Loucy (cell line): Measurements from ENCODE around the gene CAMTA1.

Experiments used
- H2AFZ ChIP-seq: fragments of 200-600 bp; sonication (generic); 2 replicates; pipeline ENCODE4 v1.6.0; 2016; ENCODE audit warnings: antibody characterized with exemption, mild to moderate bottlenecking, low read length, moderate library complexity
- H3F3A ChIP-seq: fragments of 200-600 bp; 2 replicates; pipeline ENCODE4 v1.6.0; 2016; ENCODE audit warnings: antibody characterized with exemption, low read depth, mild to moderate bottlenecking
- H3K27me3 ChIP-seq: fragments of 200-600 bp; sonication (generic); 2 replicates; pipeline ENCODE4 v1.6.1; 2014; ENCODE audit warnings: low read length, mild to moderate bottlenecking; ENCODE audit not compliant: insufficient read depth, poor library complexity, severe bottlenecking
- H3K36me3 ChIP-seq: fragments of 200-600 bp; sonication (generic); 2 replicates; pipeline ENCODE4 v1.6.1; 2016; ENCODE audit warnings: low read length; ENCODE audit not compliant: insufficient read depth
- H3K4me1 ChIP-seq: fragments of 200-600 bp; sonication (generic); 2 replicates; pipeline ENCODE4 v1.5.1; 2014; ENCODE audit warnings: low read length, mild to moderate bottlenecking; ENCODE audit not compliant: insufficient read depth, poor library complexity, severe bottlenecking
- H3K4me2 ChIP-seq: fragments of 200-600 bp; sonication (generic); 2 replicates; pipeline ENCODE4 v1.6.0; 2014; ENCODE audit warnings: antibody characterized with exemption, low read length, low read depth, mild to moderate bottlenecking; ENCODE audit not compliant: poor library complexity, severe bottlenecking
- H3K4me3 ChIP-seq: fragments of 200-600 bp; sonication (generic); 2 replicates; pipeline ENCODE4 v1.5.1; 2014; ENCODE audit warnings: low read length, mild to moderate bottlenecking, mixed read lengths; ENCODE audit not compliant: poor library complexity, severe bottlenecking
- H3K79me2 ChIP-seq: fragments of 200-600 bp; sonication (generic); 2 replicates; pipeline ENCODE4 v1.6.1; 2014; ENCODE audit warnings: low read length; ENCODE audit not compliant: insufficient read depth
- H3K9ac ChIP-seq: fragments of 200-600 bp; sonication (generic); 2 replicates; pipeline ENCODE4 v1.6.0; 2014; ENCODE audit warnings: mild to moderate bottlenecking, low read depth, low read length, moderate library complexity; ENCODE audit not compliant: poor library complexity, severe bottlenecking
- H3K9me2 ChIP-seq: fragments of 200-600 bp; sonication (generic); replicated peaks from 2 replicates; pipeline ENCODE4 v1.6.1; 2016; ENCODE audit warnings: low read depth, low read length, mixed read lengths
- H3K9me3 ChIP-seq: fragments of 200-600 bp; sonication (generic); 2 replicates; pipeline ENCODE4 v1.6.1; 2014; ENCODE audit warnings: mild to moderate bottlenecking, antibody characterized with exemption, low read length, low read depth; ENCODE audit not compliant: insufficient read depth
- H4K20me1 ChIP-seq: fragments of 200-600 bp; sonication (generic); 2 replicates; pipeline ENCODE4 v1.6.0; 2014; ENCODE audit warnings: antibody characterized with exemption, low read length, mild to moderate bottlenecking; ENCODE audit not compliant: insufficient read depth, poor library complexity, severe bottlenecking
- CTCF ChIP-seq: fragments of 200-600 bp; sonication (generic); conservative IDR thresholded peaks from 2 replicates; pipeline ENCODE4 v1.5.1; 2014; ENCODE audit warnings: mild to moderate bottlenecking, antibody characterized with exemption, low read length
- EZH2phosphoT487 ChIP-seq: fragments of 200-600 bp; IDR thresholded peaks from 2 replicates; pipeline ENCODE4 v1.6.1; 2018; ENCODE audit warnings: antibody characterized with exemption, mild to moderate bottlenecking, moderate library complexity, borderline replicate concordance

Gene CAMTA1

GRCh38 chr1:7562729-7563605, 777.7 kb downstream of the CAMTA1 start:
- Histone ChIP-seq H4K20me1 (no peaks in the 10 kb centered on the region), H3K4me3 (no peak overlapping the region), H3K4me1 (no peaks in the 10 kb centered on the region), H2AFZ (no peak overlapping the region), H3K9ac (no peak overlapping the region), H3K9me2 (no peaks in the 10 kb centered on the region), H3K27me3 (no peaks in the 10 kb centered on the region), H3K79me2 (no peaks in the 10 kb centered on the region), H3K9me3 (peaks cover 3% of the 10 kb centered on the region; the same call in 1 of the 2 replicates), H3F3A (no peaks in the 10 kb centered on the region), H3K4me2 (no peak overlapping the region), H3K36me3 (no peaks in the 10 kb centered on the region)
- TF ChIP-seq CTCF (no peak), EZH2phosphoT487 (no peak)

DNA sequence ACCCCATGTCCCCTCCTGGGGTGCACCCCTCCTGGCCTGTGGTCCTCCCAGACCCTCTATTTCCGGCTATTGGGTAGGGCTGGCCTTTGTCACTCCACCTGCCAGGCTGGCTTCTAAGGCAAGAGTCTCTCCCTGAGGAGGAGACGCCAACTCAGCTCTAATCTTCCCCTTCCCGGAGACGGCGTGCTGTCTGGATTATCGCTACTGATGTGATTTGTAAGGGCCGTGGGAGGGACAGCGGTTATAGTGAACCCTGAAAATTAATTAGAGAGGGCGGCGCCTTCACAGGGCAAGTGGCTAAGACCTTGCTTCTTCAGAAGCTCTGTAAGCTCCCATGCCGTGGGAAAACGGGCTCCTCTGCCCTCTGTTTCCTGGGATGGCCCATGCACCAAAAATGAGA, 778.9 kb downstream of the CAMTA1 start:
- no peak for TF ChIP-seq CTCF
- no peak for TF ChIP-seq EZH2phosphoT487
- Histone ChIP-seq H3K4me2 (no peak overlapping the region), H3K9me2 (no peaks in the 10 kb centered on the region), H3K4me3 (no peak overlapping the region), H2AFZ (no peak overlapping the region), H3K9ac (no peak overlapping the region), H3K4me1 (no peaks in the 10 kb centered on the region), H3K9me3 (peaks cover 3% of the 10 kb centered on the region; the same call in 1 of the 2 replicates), H3F3A (no peaks in the 10 kb centered on the region), H3K27me3 (no peaks in the 10 kb centered on the region), H3K79me2 (no peaks in the 10 kb centered on the region), H4K20me1 (no peaks in the 10 kb centered on the region), H3K36me3 (no peaks in the 10 kb centered on the region)

DNA sequence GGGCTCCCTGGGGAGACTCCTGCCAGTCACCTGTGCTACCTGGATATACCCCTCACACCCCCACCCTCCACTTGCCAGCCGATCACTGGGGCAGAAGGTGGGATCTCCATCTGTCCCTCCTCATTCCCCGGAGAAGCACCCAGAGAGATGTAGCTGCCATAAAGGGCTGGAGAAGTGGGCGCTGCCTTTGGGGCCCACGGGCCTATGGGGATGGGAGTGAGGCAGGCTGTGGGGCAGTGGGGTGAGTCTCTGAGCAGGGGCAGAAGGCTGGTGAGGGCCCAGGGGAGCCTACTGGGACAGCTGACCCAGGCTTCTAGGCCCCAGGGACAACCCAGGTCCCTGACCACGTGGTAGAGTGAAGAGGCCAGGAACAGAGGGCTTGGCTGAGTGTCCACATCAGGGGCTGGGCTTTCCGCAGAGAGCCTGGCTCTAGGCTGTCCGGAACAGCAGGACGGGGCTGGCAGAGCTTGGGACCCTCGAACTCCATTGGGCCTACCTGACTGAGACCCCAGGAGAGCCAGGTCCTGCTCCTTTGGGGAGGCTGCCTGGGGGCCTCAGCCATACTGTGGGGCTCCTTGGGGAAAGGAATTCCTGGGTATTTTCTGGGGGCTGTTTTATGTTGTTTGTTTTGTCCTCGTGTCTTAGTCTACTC, 780.0 kb downstream of the CAMTA1 start:
- H3K9me3 ChIP-seq = peaks cover 3% of the 10 kb centered on the region; the same call in 1 of the 2 replicates
- H3K4me2 ChIP-seq = no peak overlapping the region
- no peaks in the 10 kb centered on the region for H3F3A ChIP-seq
- TF ChIP-seq CTCF (no peak), EZH2phosphoT487 (no peak)
- no peaks in the 10 kb centered on the region for H3K9me2 ChIP-seq
- H2AFZ ChIP-seq = no peak overlapping the region
- H3K27me3 ChIP-seq = no peaks in the 10 kb centered on the region
- H3K9ac ChIP-seq = no peak overlapping the region
- no peaks in the 10 kb centered on the region for H3K36me3 ChIP-seq
- no peaks in the 10 kb centered on the region for H4K20me1 ChIP-seq
- H3K4me3 ChIP-seq = no peak overlapping the region
- no peaks in the 10 kb centered on the region for H3K4me1 ChIP-seq
- no peaks in the 10 kb centered on the region for H3K79me2 ChIP-seq
